ENCODE results near the gene HMCN2. TPM values are rescaled to one million over a fixed set of nuclear protein-coding genes. Genes with fewer than 3 reads are reported as not detected.

HMCN2 gene
- total and polyA plus RNA-seq, 2 donors from 2014 or later = 0.99 to 8.6 TPM

- no peaks in the 10 kb centered on the region for H3K27me3 ChIP-seq (ENCODE audit: control insufficient read depth, insufficient read depth, low read length)
- H3K4me1 ChIP-seq (ENCODE audit: control insufficient read depth in 2 of 3, insufficient read depth in 2 of 3, low read depth in 1 of 3, low read length in 3 of 3) = peaks cover 0 to 4% (median 0%) of the 10 kb centered on the region in 3 donors
- no peak for TF ChIP-seq CTCF (IDR thresholded peaks at IDR 0.05; ENCODE audit: borderline replicate concordance, extremely low read depth, insufficient read depth)
- H3K27ac ChIP-seq (ENCODE audit: low read depth in 2 of 2, low read length in 2 of 2) = no peak overlapping the region
- DNase-seq (peak in 1 of 5 donors; percentile 59), FAIRE-seq (no peak)
- no peaks in the 10 kb centered on the region for H3K9me3 ChIP-seq (ENCODE audit: control insufficient read depth in 2 of 3, insufficient read depth in 1 of 3, low read length in 3 of 3)
- no peak overlapping the region for H3K9ac ChIP-seq (ENCODE audit: low read length in 3 of 3)
- intact Hi-C loops (cut with DNase I) = no loop called here
- H3K36me3 ChIP-seq (ENCODE audit: control insufficient read depth in 2 of 3, insufficient read depth in 3 of 3, low read length in 3 of 3) = no peaks in the 10 kb centered on the region
- no peak overlapping the region for H3K4me3 ChIP-seq (ENCODE audit: low read length in 3 of 3)
These were observed 119.7 kb downstream of the HMCN2 start for GRCh38 chr9:130385257-130385656.

GRCh38 chr9:130387398-130387797, 121.8 kb downstream of the HMCN2 start:
- intact Hi-C loops (cut with DNase I) = no loop called here
- no peak for FAIRE-seq
- Histone ChIP-seq H3K9ac (ENCODE audit: low read length in 3 of 3) (no peak overlapping the region), H3K9me3 (ENCODE audit: control insufficient read depth in 2 of 3, insufficient read depth in 1 of 3, low read length in 3 of 3) (no peaks in the 10 kb centered on the region), H3K27me3 (ENCODE audit: control insufficient read depth, insufficient read depth, low read length) (no peaks in the 10 kb centered on the region), H3K4me1 (ENCODE audit: control insufficient read depth in 2 of 3, insufficient read depth in 2 of 3, low read depth in 1 of 3, low read length in 3 of 3) (no peaks in the 10 kb centered on the region), H3K36me3 (ENCODE audit: control insufficient read depth in 2 of 3, insufficient read depth in 3 of 3, low read length in 3 of 3) (no peaks in the 10 kb centered on the region), H3K27ac (ENCODE audit: low read depth in 2 of 2, low read length in 2 of 2) (no peak overlapping the region), H3K4me3 (ENCODE audit: low read length in 3 of 3) (no peak overlapping the region)
- DNase-seq = no peak
- no peak for TF ChIP-seq CTCF (IDR thresholded peaks at IDR 0.05; ENCODE audit: borderline replicate concordance, extremely low read depth, insufficient read depth)

- FAIRE-seq (no peak), DNase-seq (no peak)
- Histone ChIP-seq H3K9me3 (ENCODE audit: control insufficient read depth in 2 of 3, insufficient read depth in 1 of 3, low read length in 3 of 3) (no peaks in the 10 kb centered on the region), H3K4me3 (ENCODE audit: low read length in 3 of 3) (no peak overlapping the region), H3K27me3 (ENCODE audit: control insufficient read depth, insufficient read depth, low read length) (no peaks in the 10 kb centered on the region), H3K27ac (ENCODE audit: low read depth in 2 of 2, low read length in 2 of 2) (no peak overlapping the region), H3K4me1 (ENCODE audit: control insufficient read depth in 2 of 3, insufficient read depth in 2 of 3, low read depth in 1 of 3, low read length in 3 of 3) (no peaks in the 10 kb centered on the region), H3K36me3 (ENCODE audit: control insufficient read depth in 2 of 3, insufficient read depth in 3 of 3, low read length in 3 of 3) (no peaks in the 10 kb centered on the region), H3K9ac (ENCODE audit: low read length in 3 of 3) (no peak overlapping the region)
- intact Hi-C loops (cut with DNase I) = no loop called here
- TF ChIP-seq CTCF (IDR thresholded peaks at IDR 0.05; ENCODE audit: borderline replicate concordance, extremely low read depth, insufficient read depth) = no peak
These were observed 122.3 kb downstream of the HMCN2 start for GRCh38 chr9:130387905-130388304.

- Histone ChIP-seq H3K4me3 (ENCODE audit: low read length in 3 of 3) (no peak overlapping the region), H3K27me3 (ENCODE audit: control insufficient read depth, insufficient read depth, low read length) (no peaks in the 10 kb centered on the region), H3K4me1 (ENCODE audit: control insufficient read depth in 2 of 3, insufficient read depth in 2 of 3, low read depth in 1 of 3, low read length in 3 of 3) (no peaks in the 10 kb centered on the region), H3K36me3 (ENCODE audit: control insufficient read depth in 2 of 3, insufficient read depth in 3 of 3, low read length in 3 of 3) (no peaks in the 10 kb centered on the region), H3K9ac (ENCODE audit: low read length in 3 of 3) (no peak overlapping the region), H3K27ac (ENCODE audit: low read depth in 2 of 2, low read length in 2 of 2) (no peak overlapping the region), H3K9me3 (ENCODE audit: control insufficient read depth in 2 of 3, insufficient read depth in 1 of 3, low read length in 3 of 3) (no peaks in the 10 kb centered on the region)
- FAIRE-seq (no peak), DNase-seq (no peak)
- intact Hi-C loops (cut with DNase I) = no loop called here
- no peak for TF ChIP-seq CTCF (IDR thresholded peaks at IDR 0.05; ENCODE audit: borderline replicate concordance, extremely low read depth, insufficient read depth)
These were observed 124.8 kb downstream of the HMCN2 start for GRCh38 chr9:130390390-130390789.
